Immature natural killer cell (primary cell): Measurements from ENCODE around the gene EMD. TPM values are rescaled to one million over a fixed set of nuclear protein-coding genes. Genes with fewer than 3 reads are reported as not detected.
A peak's percentile ranks its signal among the peaks of the same experiment; 100 is the strongest.

Experiments used
- DNase-seq, 3 donors: peaks; one replicate each; pipeline ENCODE4 v3.0.0; 2022; ENCODE audit warnings: mixed read lengths in 1 of 3
- H3K27ac Mint-ChIP-seq, 6 donors: one replicate each; pipeline ENCODE4 v1.8.0; 2020; ENCODE audit warnings: mixed read lengths in 6 of 6, mild to moderate bottlenecking in 5 of 6, inconsistent platforms in 4 of 6, moderate library complexity in 3 of 6
- H3K27me3 Mint-ChIP-seq, 3 donors: one replicate each; pipeline ENCODE4 v1.8.0; 2020 to 2021; ENCODE audit warnings: low read depth in 3 of 3, mild to moderate bottlenecking in 3 of 3, mixed read lengths in 3 of 3, moderate library complexity in 3 of 3, inconsistent platforms in 1 of 3
- H3K36me3 Mint-ChIP-seq, 3 donors: one replicate each; pipeline ENCODE4 v1.8.0; 2020; ENCODE audit warnings: mixed read lengths in 3 of 3, inconsistent platforms in 2 of 3, mild to moderate bottlenecking in 2 of 3
- H3K4me1 Mint-ChIP-seq, 2 donors: one replicate each; pipeline ENCODE4 v1.8.0; 2020; ENCODE audit warnings: inconsistent platforms in 2 of 2, mild to moderate bottlenecking in 2 of 2, mixed read lengths in 2 of 2, moderate library complexity in 1 of 2
- H3K4me3 Mint-ChIP-seq, 5 donors: one replicate each; pipeline ENCODE4 v1.8.0; 2020; ENCODE audit warnings: mild to moderate bottlenecking in 5 of 5, mixed read lengths in 5 of 5, inconsistent platforms in 3 of 5, moderate library complexity in 3 of 5
- H3K9me3 Mint-ChIP-seq, 6 donors: one replicate each; pipeline ENCODE4 v1.8.0; 2020; ENCODE audit warnings: mild to moderate bottlenecking in 6 of 6, mixed read lengths in 6 of 6, inconsistent platforms in 4 of 6, moderate library complexity in 3 of 6
- polyA plus RNA-seq, 3 donors: library from polyadenylated mRNA; unstranded; fragments of 300-500 nt; fragmentation: Illumina TruSeq; gene quantifications; one replicate each; pipeline ENCODE4 v1.2.3, GENCODE V29; 2021

Gene EMD
- polyA plus RNA-seq, 3 donors from 2014 or later, result 27.2 to 31.2 (median 28.9) TPM

GRCh38 chrX:154350429-154351182 lies 28.5 kb upstream of the EMD start:
- Mint-ChIP-seq H3K4me1 (peaks cover 55 to 78% of the 10 kb centered on the region in 2 donors), H3K27me3 (peaks cover 37 to 62% (median 57%) of the 10 kb centered on the region in 3 donors), H3K4me3 (peak overlapping the region; percentile 35 to 71 (median 60)), H3K9me3 (no peaks in the 10 kb centered on the region), H3K36me3 (peaks cover 0 to 12% (median 3%) of the 10 kb centered on the region in 3 donors), H3K27ac (peak overlapping the region; percentile 92 to 100 (median 94))
- DNase-seq, result peak in 1 of 3 donors; percentile 22

- Mint-ChIP-seq H3K27ac (peak overlapping the region; percentile 92 to 100 (median 94)), H3K4me1 (peaks cover 59 to 86% of the 10 kb centered on the region in 2 donors), H3K4me3 (peak overlapping the region; percentile 40 to 71 (median 65)), H3K27me3 (peaks cover 37 to 65% (median 62%) of the 10 kb centered on the region in 3 donors), H3K36me3 (peaks cover 0 to 12% (median 3%) of the 10 kb centered on the region in 3 donors), H3K9me3 (no peaks in the 10 kb centered on the region)
- peak; percentile 75 to 81 (median 75) for DNase-seq
These were observed 27.7 kb upstream of the EMD start for GRCh38 chrX:154351183-154352011.

- Mint-ChIP-seq H3K4me1 (peaks cover 60 to 87% of the 10 kb centered on the region in 2 donors), H3K27ac (peak overlapping the region; percentile 92 to 100 (median 94)), H3K36me3 (peaks cover 0 to 12% (median 3%) of the 10 kb centered on the region in 3 donors), H3K4me3 (peak overlapping the region; percentile 40 to 71 (median 63)), H3K9me3 (no peaks in the 10 kb centered on the region), H3K27me3 (peaks cover 39 to 68% (median 65%) of the 10 kb centered on the region in 3 donors)
- DNase-seq, result peak in 1 of 3 donors; percentile 30
These were observed 27.1 kb upstream of the EMD start for GRCh38 chrX:154352012-154352401.

GRCh38 chrX:154352466-154352865 lies 26.6 kb upstream of the EMD start:
- Mint-ChIP-seq H3K27ac (peak overlapping the region; percentile 92 to 100 (median 94)), H3K9me3 (no peaks in the 10 kb centered on the region), H3K4me3 (peak overlapping the region; percentile 30 to 63 (median 48)), H3K27me3 (peaks cover 37 to 67% (median 65%) of the 10 kb centered on the region in 3 donors), H3K4me1 (peaks cover 60 to 85% of the 10 kb centered on the region in 2 donors), H3K36me3 (peaks cover 0 to 13% (median under 1%) of the 10 kb centered on the region in 3 donors)
- peak; percentile 32 to 51 (median 47) for DNase-seq

GRCh38 chrX:154353172-154353843 lies 25.8 kb upstream of the EMD start:
- peaks cover 0 to 15% (median 0%) of the 10 kb centered on the region in 3 donors for H3K36me3 Mint-ChIP-seq
- peaks cover 57 to 81% of the 10 kb centered on the region in 2 donors for H3K4me1 Mint-ChIP-seq
- H3K27ac Mint-ChIP-seq, result peak overlapping the region; percentile 61 to 95 (median 82)
- H3K4me3 Mint-ChIP-seq, result peak overlapping the region in 1 of 5 donors; percentile 21
- H3K9me3 Mint-ChIP-seq, result no peaks in the 10 kb centered on the region
- peaks cover 38 to 66% (median 64%) of the 10 kb centered on the region in 3 donors for H3K27me3 Mint-ChIP-seq
- peak in 2 of 3 donors; percentile 10 to 15 for DNase-seq

- H3K27me3 Mint-ChIP-seq, result peaks cover 38 to 68% (median 65%) of the 10 kb centered on the region in 3 donors
- no peaks in the 10 kb centered on the region for H3K9me3 Mint-ChIP-seq
- peak overlapping the region in 2 of 5 donors; percentile 21 for H3K4me3 Mint-ChIP-seq
- peaks cover 0 to 19% (median 3%) of the 10 kb centered on the region in 3 donors for H3K36me3 Mint-ChIP-seq
- DNase-seq, result peak in 2 of 3 donors; percentile 12 to 13
- peaks cover 57 to 83% of the 10 kb centered on the region in 2 donors for H3K4me1 Mint-ChIP-seq
- peak overlapping the region; percentile 61 to 95 (median 76) for H3K27ac Mint-ChIP-seq
These were observed 25.1 kb upstream of the EMD start for GRCh38 chrX:154354013-154354412.

GRCh38 chrX:154354516-154354915 lies 24.6 kb upstream of the EMD start:
- no peaks in the 10 kb centered on the region for H3K9me3 Mint-ChIP-seq
- peaks cover 33 to 67% (median 64%) of the 10 kb centered on the region in 3 donors for H3K27me3 Mint-ChIP-seq
- H3K4me3 Mint-ChIP-seq, result peak overlapping the region in 1 of 5 donors; percentile 21
- H3K36me3 Mint-ChIP-seq, result peaks cover 0 to 19% (median 3%) of the 10 kb centered on the region in 3 donors
- peak in 1 of 3 donors; percentile 13 for DNase-seq
- peaks cover 52 to 78% of the 10 kb centered on the region in 2 donors for H3K4me1 Mint-ChIP-seq
- H3K27ac Mint-ChIP-seq, result peak overlapping the region in 5 of 6 donors; percentile 55 to 92 (median 75)

- H3K27ac Mint-ChIP-seq, result peak overlapping the region in 5 of 6 donors; percentile 53 to 79 (median 66)
- peaks cover 38 to 66% (median 64%) of the 10 kb centered on the region in 3 donors for H3K27me3 Mint-ChIP-seq
- DNase-seq, result peak; percentile 18 to 36 (median 36)
- H3K36me3 Mint-ChIP-seq, result peaks cover 0 to 19% (median 3%) of the 10 kb centered on the region in 3 donors
- H3K4me3 Mint-ChIP-seq, result no peak overlapping the region
- peaks cover 45 to 74% of the 10 kb centered on the region in 2 donors for H3K4me1 Mint-ChIP-seq
- no peaks in the 10 kb centered on the region for H3K9me3 Mint-ChIP-seq
These were observed 23.9 kb upstream of the EMD start for GRCh38 chrX:154355094-154355775.

- peak overlapping the region; percentile 55 to 93 (median 76) for H3K27ac Mint-ChIP-seq
- H3K9me3 Mint-ChIP-seq, result no peaks in the 10 kb centered on the region
- DNase-seq, result peak in 1 of 3 donors; percentile 27
- peaks cover 42 to 66% (median 61%) of the 10 kb centered on the region in 3 donors for H3K27me3 Mint-ChIP-seq
- H3K4me3 Mint-ChIP-seq, result no peak overlapping the region
- peaks cover under 1 to 19% (median 3%) of the 10 kb centered on the region in 3 donors for H3K36me3 Mint-ChIP-seq
- H3K4me1 Mint-ChIP-seq, result peaks cover 41 to 72% of the 10 kb centered on the region in 2 donors
These were observed 23.3 kb upstream of the EMD start for GRCh38 chrX:154355776-154356140.

GRCh38 chrX:154356596-154356995 lies 22.5 kb upstream of the EMD start:
- no peaks in the 10 kb centered on the region for H3K9me3 Mint-ChIP-seq
- H3K27ac Mint-ChIP-seq, result peak overlapping the region; percentile 14 to 93 (median 76)
- peaks cover 41 to 71% of the 10 kb centered on the region in 2 donors for H3K4me1 Mint-ChIP-seq

GRCh38 chrX:154357205-154357604 lies 21.9 kb upstream of the EMD start:
- Mint-ChIP-seq H3K4me1 (peaks cover 36 to 66% of the 10 kb centered on the region in 2 donors), H3K9me3 (no peaks in the 10 kb centered on the region), H3K27me3 (peaks cover 40 to 63% (median 56%) of the 10 kb centered on the region in 3 donors), H3K4me3 (peak overlapping the region in 1 of 5 donors; percentile 41), H3K36me3 (peaks cover 3 to 20% (median 4%) of the 10 kb centered on the region in 3 donors), H3K27ac (peak overlapping the region; percentile 44 to 76 (median 62))
- DNase-seq, result peak in 1 of 3 donors; percentile 7

More at GRCh38 chrX:154356596-154356995, 22.5 kb upstream of the EMD start:
- Mint-ChIP-seq H3K36me3 (peaks cover 3 to 23% (median 4%) of the 10 kb centered on the region in 3 donors), H3K27me3 (peaks cover 44 to 68% (median 61%) of the 10 kb centered on the region in 3 donors), H3K4me3 (peak overlapping the region in 2 of 5 donors; percentile 29 to 49)
- peak in 1 of 3 donors; percentile 1 for DNase-seq

- H3K4me3 Mint-ChIP-seq, result no peak overlapping the region
- H3K9me3 Mint-ChIP-seq, result no peaks in the 10 kb centered on the region
- peaks cover 3 to 24% (median 4%) of the 10 kb centered on the region in 3 donors for H3K36me3 Mint-ChIP-seq
- peaks cover 34 to 61% of the 10 kb centered on the region in 2 donors for H3K4me1 Mint-ChIP-seq
- DNase-seq, result no peak
- H3K27me3 Mint-ChIP-seq, result peaks cover 41 to 60% (median 53%) of the 10 kb centered on the region in 3 donors
- H3K27ac Mint-ChIP-seq, result peak overlapping the region in 5 of 6 donors; percentile 40 to 78 (median 77)
These were observed 21.1 kb upstream of the EMD start for GRCh38 chrX:154358011-154358410.
